Naive B cell (primary cell): ENCODE measurements around the gene C1orf35. TPM values are rescaled to one million over a fixed set of nuclear protein-coding genes. Genes with fewer than 3 reads are reported as not detected.

Experiments used
- ATAC-seq, 2 donors: fragments of 150-1000 bp; cut with Tn5 transposase; 2 replicates each; pipeline ENCODE4 v1.10.0; 2021; ENCODE audit warnings: low read depth in 2 of 2, mild to moderate bottlenecking in 2 of 2, moderate library complexity in 2 of 2
- DNase-seq: peaks from one replicate; pipeline ENCODE4 v3.0.0; 2022
- H3K27ac Mint-ChIP-seq, 6 donors: one replicate each; pipeline ENCODE4 v1.8.0; 2020 to 2022; ENCODE audit warnings: mild to moderate bottlenecking in 6 of 6, mixed read lengths in 6 of 6, moderate library complexity in 5 of 6, inconsistent platforms in 2 of 6
- H3K27me3 Mint-ChIP-seq, 3 donors: one replicate each; pipeline ENCODE4 v1.8.0; 2021 to 2022; ENCODE audit warnings: mixed read lengths in 3 of 3, mild to moderate bottlenecking in 1 of 3
- H3K36me3 Mint-ChIP-seq, 2 donors: one replicate each; pipeline ENCODE4 v1.8.0; 2020 to 2022; ENCODE audit warnings: mixed read lengths in 2 of 2, inconsistent platforms in 1 of 2, mild to moderate bottlenecking in 1 of 2
- H3K4me1 Mint-ChIP-seq, 3 donors: one replicate each; pipeline ENCODE4 v1.8.0; 2020 to 2022; ENCODE audit warnings: mixed read lengths in 3 of 3, inconsistent platforms in 1 of 3, mild to moderate bottlenecking in 1 of 3, moderate library complexity in 1 of 3
- H3K4me3 Mint-ChIP-seq, 8 donors: one replicate each; pipeline ENCODE4 v1.8.0; 2020 to 2022; ENCODE audit warnings: mild to moderate bottlenecking in 8 of 8, mixed read lengths in 8 of 8, moderate library complexity in 8 of 8, inconsistent platforms in 2 of 8
- H3K9me3 Mint-ChIP-seq, 7 donors: one replicate each; pipeline ENCODE4 v1.8.0; 2020 to 2022; ENCODE audit warnings: mixed read lengths in 7 of 7, mild to moderate bottlenecking in 5 of 7, inconsistent platforms in 2 of 7, moderate library complexity in 1 of 7
- polyA plus RNA-seq, 6 donors: library from polyadenylated mRNA; unstranded; fragments of 300-500 nt; fragmentation: Illumina TruSeq; gene quantifications; one replicate each; pipeline ENCODE4 v1.2.3, GENCODE V29; 2021; ENCODE audit warnings: low read depth in 6 of 6

Gene C1orf35
- polyA plus RNA-seq, 6 donors from 2014 or later, result 8.7 to 20.1 (median 13.1) TPM

DNA sequence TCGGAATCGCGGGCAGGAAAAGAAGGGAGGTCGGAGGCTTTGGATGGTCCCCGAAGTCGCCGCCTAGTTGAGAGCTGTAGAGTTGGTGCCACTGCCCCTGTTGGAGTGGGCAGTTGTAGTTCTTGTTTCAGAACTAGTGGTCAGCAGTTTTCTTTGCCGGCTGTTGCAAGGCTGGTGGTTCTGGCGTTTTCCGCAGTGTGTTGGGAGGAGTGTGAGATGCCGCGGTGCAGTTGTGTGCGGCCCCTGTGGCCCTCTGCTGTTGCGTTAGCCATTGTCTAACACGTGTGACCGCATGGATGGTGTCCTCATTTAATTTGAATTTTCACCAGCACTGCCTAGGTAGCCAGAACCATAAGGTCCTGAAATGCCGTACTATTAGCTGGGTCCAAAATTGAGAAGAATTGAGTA lies 19.2 kb downstream of the C1orf35 start:
- Mint-ChIP-seq H3K4me1 (peaks cover 56 to 77% (median 60%) of the 10 kb centered on the region in 3 donors), H3K4me3 (peak overlapping the region; percentile 88 to 98 (median 94)), H3K9me3 (no peaks in the 10 kb centered on the region), H3K27me3 (no peaks in the 10 kb centered on the region), H3K36me3 (no peaks in the 10 kb centered on the region), H3K27ac (peak overlapping the region; percentile 92 to 97 (median 95))
- DNase-seq (no peak), ATAC-seq (no peak)

- peaks cover 53 to 73% (median 53%) of the 10 kb centered on the region in 3 donors for H3K4me1 Mint-ChIP-seq
- no peak for DNase-seq
Observed at GRCh38 chr1:228082918-228083870, 19.9 kb downstream of the C1orf35 start.

GRCh38 chr1:228082214-228082917 lies 20.8 kb downstream of the C1orf35 start, which contains the start of gene ARF1:
Gene ARF1 (plus strand): TSS chr1:228082708. CDS start chr1:228097115, 14,407 bp downstream.
- ATAC-seq, result peak; percentile 82 to 83
- Mint-ChIP-seq H3K27ac (peak within 1 kb of the TSS; percentile 92 to 97 (median 95)), H3K4me3 (peak within 1 kb of the TSS; percentile 88 to 98 (median 94)), H3K36me3 (no peaks in the 10 kb centered on the region), H3K27me3 (no peaks in the 10 kb centered on the region), H3K4me1 (peaks cover 47 to 65% (median 49%) of the 10 kb centered on the region in 3 donors), H3K9me3 (no peaks in the 10 kb centered on the region)
- peak; percentile 96 for DNase-seq

More at GRCh38 chr1:228082918-228083870, 19.9 kb downstream of the C1orf35 start:
- Mint-ChIP-seq H3K27me3 (no peaks in the 10 kb centered on the region), H3K4me3 (peak overlapping the region; percentile 88 to 98 (median 94)), H3K36me3 (no peaks in the 10 kb centered on the region), H3K9me3 (no peaks in the 10 kb centered on the region), H3K27ac (peak overlapping the region; percentile 92 to 97 (median 95))
- ATAC-seq, result peak; percentile 29 to 31

GRCh38 chr1:228081578-228082213 lies 21.4 kb downstream of the C1orf35 start:
- DNase-seq, result no peak
- Mint-ChIP-seq H3K27me3 (no peaks in the 10 kb centered on the region), H3K4me3 (peak overlapping the region; percentile 80 to 97 (median 88)), H3K9me3 (no peaks in the 10 kb centered on the region), H3K27ac (peak overlapping the region in 2 of 6 donors; percentile 18 to 92), H3K36me3 (no peaks in the 10 kb centered on the region), H3K4me1 (peaks cover 42 to 58% (median 52%) of the 10 kb centered on the region in 3 donors)
- ATAC-seq, result peak; percentile 1 to 6

GRCh38 chr1:228081144-228081543 lies 22.0 kb downstream of the C1orf35 start:
- Mint-ChIP-seq H3K27me3 (no peaks in the 10 kb centered on the region), H3K36me3 (no peaks in the 10 kb centered on the region), H3K27ac (peak overlapping the region in 2 of 6 donors; percentile 11 to 92), H3K4me1 (peaks cover 36 to 53% (median 48%) of the 10 kb centered on the region in 3 donors), H3K9me3 (no peaks in the 10 kb centered on the region), H3K4me3 (peak overlapping the region; percentile 80 to 97 (median 88))
- DNase-seq (no peak), ATAC-seq (no peak)

- ATAC-seq (no peak), DNase-seq (no peak)
- Mint-ChIP-seq H3K4me3 (peak overlapping the region in 3 of 8 donors; percentile 3 to 73 (median 71)), H3K27me3 (no peaks in the 10 kb centered on the region), H3K27ac (no peak overlapping the region), H3K9me3 (no peaks in the 10 kb centered on the region), H3K4me1 (peaks cover 22 to 38% (median 38%) of the 10 kb centered on the region in 3 donors), H3K36me3 (no peaks in the 10 kb centered on the region)
Observed at GRCh38 chr1:228079601-228080263, 23.4 kb downstream of the C1orf35 start.

- Mint-ChIP-seq H3K27me3 (no peaks in the 10 kb centered on the region), H3K27ac (peak overlapping the region in 2 of 6 donors; percentile 24 to 75), H3K9me3 (no peaks in the 10 kb centered on the region), H3K36me3 (no peaks in the 10 kb centered on the region), H3K4me3 (peak overlapping the region in 3 of 8 donors; percentile 61 to 73 (median 71)), H3K4me1 (peaks cover 15 to 37% (median 36%) of the 10 kb centered on the region in 3 donors)
- ATAC-seq, result no peak
- no peak for DNase-seq
Observed at GRCh38 chr1:228079013-228079412, 24.1 kb downstream of the C1orf35 start.

DNA sequence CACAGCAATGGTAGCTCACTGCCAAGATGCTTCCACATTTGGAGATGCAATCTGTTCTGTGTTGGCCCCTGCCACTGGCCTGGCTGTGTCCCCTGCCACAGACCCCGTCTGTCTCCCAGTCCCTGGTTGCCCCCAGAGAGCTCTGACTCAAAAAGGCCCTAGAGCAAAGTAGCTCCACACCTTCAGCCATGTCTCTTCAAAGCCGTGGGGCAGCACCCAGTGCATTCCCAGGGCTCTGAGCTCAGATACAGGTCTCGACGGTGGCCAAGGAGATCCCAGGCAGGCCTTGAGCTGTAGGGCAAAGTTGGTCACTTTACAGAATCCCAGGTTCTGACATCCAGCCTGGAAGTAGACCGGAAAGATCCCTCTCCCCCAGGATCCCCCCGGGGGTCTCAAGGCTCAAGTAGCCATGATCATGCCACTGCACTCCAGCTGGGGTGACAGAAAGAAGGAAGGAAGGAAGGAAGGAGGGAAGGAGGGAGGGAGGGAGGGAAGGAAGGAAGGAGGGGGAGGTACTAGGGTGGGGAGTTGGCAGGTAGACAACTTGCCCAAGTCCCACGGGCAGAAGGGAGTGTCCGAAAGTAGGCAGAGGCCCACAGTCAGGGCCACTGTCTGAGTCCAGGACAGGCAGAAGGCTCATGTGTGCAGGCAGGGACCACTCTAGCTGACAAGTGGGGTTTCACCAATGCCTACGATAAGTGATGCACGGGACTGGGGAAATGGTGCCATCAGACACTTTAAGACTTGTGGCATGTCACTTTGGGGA lies 25.4 kb downstream of the C1orf35 start:
- ATAC-seq, result no peak
- H3K9me3 Mint-ChIP-seq, result no peaks in the 10 kb centered on the region
- no peak for DNase-seq
- H3K27ac Mint-ChIP-seq, result peak overlapping the region in 2 of 6 donors; percentile 69 to 77
- H3K4me3 Mint-ChIP-seq, result peak overlapping the region in 1 of 8 donors; percentile 52
- H3K4me1 Mint-ChIP-seq, result peaks cover 9 to 41% (median 30%) of the 10 kb centered on the region in 3 donors
- no peaks in the 10 kb centered on the region for H3K27me3 Mint-ChIP-seq
- no peaks in the 10 kb centered on the region for H3K36me3 Mint-ChIP-seq

- Mint-ChIP-seq H3K4me3 (peak overlapping the region in 1 of 8 donors; percentile 36), H3K27me3 (no peaks in the 10 kb centered on the region), H3K36me3 (no peaks in the 10 kb centered on the region), H3K27ac (peak overlapping the region in 3 of 6 donors; percentile 33 to 81 (median 69)), H3K9me3 (no peaks in the 10 kb centered on the region), H3K4me1 (peaks cover 9 to 41% (median 34%) of the 10 kb centered on the region in 3 donors)
- DNase-seq, result no peak
- no peak for ATAC-seq
Observed at GRCh38 chr1:228076796-228077430, 26.2 kb downstream of the C1orf35 start.

- Mint-ChIP-seq H3K27me3 (no peaks in the 10 kb centered on the region), H3K9me3 (no peaks in the 10 kb centered on the region), H3K4me3 (peak overlapping the region in 1 of 8 donors; percentile 36), H3K36me3 (no peaks in the 10 kb centered on the region), H3K27ac (peak overlapping the region in 2 of 6 donors; percentile 24 to 55), H3K4me1 (peaks cover 3 to 36% (median 32%) of the 10 kb centered on the region in 3 donors)
- DNase-seq (no peak), ATAC-seq (no peak)
Observed at GRCh38 chr1:228075801-228076271, 27.3 kb downstream of the C1orf35 start.

DNA sequence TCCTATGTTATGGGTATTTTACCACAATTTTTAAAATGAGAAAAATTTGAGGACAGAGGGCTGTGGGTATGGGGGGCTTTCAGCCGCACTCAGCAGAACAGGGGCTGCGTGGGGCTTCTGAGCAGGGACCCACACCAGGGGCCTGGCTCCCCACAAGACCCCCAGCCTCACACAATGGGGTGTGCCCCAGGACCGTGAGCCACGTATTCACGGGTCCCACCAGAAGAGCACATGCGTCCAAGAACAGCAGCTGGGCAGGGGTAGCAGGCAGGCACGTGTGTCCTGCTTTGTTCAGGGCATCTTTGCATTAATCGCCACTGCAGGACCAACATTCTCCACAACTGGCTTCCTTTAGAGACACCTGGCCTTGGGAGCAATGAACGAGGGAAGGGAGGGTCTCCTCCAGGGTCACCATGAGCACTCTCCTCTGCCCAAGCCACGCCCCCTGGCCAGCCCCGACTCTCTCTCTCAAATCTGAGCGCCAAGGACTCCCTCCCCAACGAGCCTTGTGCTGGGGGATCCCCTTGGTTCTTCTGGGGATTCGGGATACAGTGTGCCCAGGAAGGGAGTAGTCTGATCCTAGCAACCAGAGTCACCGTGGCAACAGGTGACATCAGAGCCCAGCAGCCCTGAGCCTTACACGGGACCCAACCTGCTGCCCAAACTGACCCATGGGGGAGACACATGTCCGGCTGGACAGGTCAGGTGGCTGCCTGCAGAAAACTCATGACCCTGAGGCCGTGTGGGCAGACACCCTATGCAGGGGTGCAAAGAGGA lies 28.0 kb downstream of the C1orf35 start:
- no peak for ATAC-seq
- H3K9me3 Mint-ChIP-seq, result no peaks in the 10 kb centered on the region
- DNase-seq, result no peak
- H3K4me1 Mint-ChIP-seq, result peaks cover 3 to 35% (median 35%) of the 10 kb centered on the region in 3 donors
- H3K27me3 Mint-ChIP-seq, result no peaks in the 10 kb centered on the region
- H3K4me3 Mint-ChIP-seq, result no peak overlapping the region
- no peaks in the 10 kb centered on the region for H3K36me3 Mint-ChIP-seq
- no peak overlapping the region for H3K27ac Mint-ChIP-seq
